Osteoblast (primary cell): ENCODE measurements around the gene CD200R1L. TPM values are rescaled to one million over a fixed set of nuclear protein-coding genes. Genes with fewer than 3 reads are reported as not detected.
"Not testable (repeated sequence)": the region's sequence is repeated elsewhere in the genome, so short reads cannot be mapped to it uniquely, and the experiment has no call there.

Source experiments
- DNase-seq: peaks from one replicate; pipeline ENCODE4 v3.0.0; 2011; ENCODE audit warnings: low spot score, mixed read lengths; ENCODE audit not compliant: insufficient read length; ENCODE audit errors: missing footprints
- H2AFZ ChIP-seq: 2 replicates; pipeline ENCODE4 v1.6.0; 2011; ENCODE audit warnings: mild to moderate bottlenecking, low read length
- H3K27ac ChIP-seq: 2 replicates; pipeline ENCODE4 v1.5.1; 2011; ENCODE audit warnings: mild to moderate bottlenecking, low read depth, low read length, moderate library complexity
- H3K27me3 ChIP-seq: 2 replicates; pipeline ENCODE4 v1.6.0; 2012; ENCODE audit warnings: mild to moderate bottlenecking, control low read depth, inconsistent platforms, low read length, moderate library complexity; ENCODE audit not compliant: insufficient read depth
- H3K36me3 ChIP-seq: 2 replicates; pipeline ENCODE4 v1.5.1; 2011; ENCODE audit warnings: mild to moderate bottlenecking, low read length, control low read depth, moderate library complexity; ENCODE audit not compliant: insufficient read depth
- H3K4me1 ChIP-seq: 2 replicates; pipeline ENCODE4 v1.5.1; 2011; ENCODE audit warnings: mild to moderate bottlenecking, low read length, control low read depth, moderate library complexity; ENCODE audit not compliant: insufficient read depth
- H3K4me2 ChIP-seq: 2 replicates; pipeline ENCODE4 v1.6.0; 2011; ENCODE audit warnings: mild to moderate bottlenecking, low read length; ENCODE audit not compliant: insufficient read depth
- H3K4me3 ChIP-seq: fragments of 200-600 bp; sonication (generic); 3 replicates; pipeline ENCODE4 v1.5.1; 2012; ENCODE audit warnings: mild to moderate bottlenecking, low read length, inconsistent platforms; ENCODE audit not compliant: insufficient read depth
- H3K79me2 ChIP-seq: 2 replicates; pipeline ENCODE4 v1.6.0; 2012; ENCODE audit warnings: mild to moderate bottlenecking, low read length, control low read depth, inconsistent platforms; ENCODE audit not compliant: insufficient read depth
- H3K9me3 ChIP-seq: 2 replicates; pipeline ENCODE4 v1.5.1; 2011; ENCODE audit warnings: low read depth, low read length, control low read depth
- H4K20me1 ChIP-seq: 2 replicates; pipeline ENCODE4 v1.6.0; 2012; ENCODE audit warnings: mild to moderate bottlenecking, low read length, control low read depth; ENCODE audit not compliant: insufficient read depth
- CTCF ChIP-seq: IDR thresholded peaks from 2 replicates; pipeline ENCODE4 v1.5.1; 2011; ENCODE audit warnings: mild to moderate bottlenecking, low read depth, low read length, moderate library complexity; ENCODE audit errors: extremely low read depth
- total RNA-seq: library from RNA; depleted of rRNA; stranded (reverse); fragments of >200 nt; gene quantifications from 2 replicates; pipeline ENCODE4 v1.2.3, GENCODE V29; 2012

The CD200R1L gene
- total RNA-seq, 1 donor: not detected

- Histone ChIP-seq H3K36me3 (no peaks in the 10 kb centered on the region), H2AFZ (no peak overlapping the region), H3K4me3 (no peak overlapping the region), H3K27me3 (no peaks in the 10 kb centered on the region), H3K27ac (no peak overlapping the region), H3K9me3 (no peaks in the 10 kb centered on the region), H3K4me1 (no peaks in the 10 kb centered on the region), H4K20me1 (no peaks in the 10 kb centered on the region), H3K4me2 (no peak overlapping the region), H3K79me2 (no peaks in the 10 kb centered on the region)
- no peak for TF ChIP-seq CTCF
- DNase-seq: no peak
These were observed 9.2 kb upstream of the CD200R1L start for GRCh38 chr3:112855883-112856282.

GRCh38 chr3:112855074-112855473 is 8.4 kb upstream of the CD200R1L start:
- H3K36me3 ChIP-seq, H2AFZ ChIP-seq, H3K4me1 ChIP-seq, DNase-seq, H3K79me2 ChIP-seq, H3K9me3 ChIP-seq, H3K4me3 ChIP-seq, H3K27ac ChIP-seq, H3K27me3 ChIP-seq, H4K20me1 ChIP-seq, H3K4me2 ChIP-seq: not testable (repeated sequence)

GRCh38 chr3:112848196-112848595 is 1.5 kb upstream of the CD200R1L start:
- peak overlapping the region; percentile 47 for H2AFZ ChIP-seq

GRCh38 chr3:112847692-112848091 is 1.0 kb upstream of the CD200R1L start:
- no peaks in the 10 kb centered on the region for H3K9me3 ChIP-seq

More at GRCh38 chr3:112848196-112848595, 1.5 kb upstream of the CD200R1L start:
- H3K36me3 ChIP-seq: no peaks in the 10 kb centered on the region
- H3K27me3 ChIP-seq: no peaks in the 10 kb centered on the region
- no peaks in the 10 kb centered on the region for H3K4me1 ChIP-seq
- H3K27ac ChIP-seq: no peak overlapping the region
- no peak for DNase-seq
- TF ChIP-seq CTCF: no peak
- no peaks in the 10 kb centered on the region for H4K20me1 ChIP-seq
- H3K4me2 ChIP-seq: peak overlapping the region; percentile 52
- no peaks in the 10 kb centered on the region for H3K9me3 ChIP-seq
- no peak overlapping the region for H3K4me3 ChIP-seq
- no peaks in the 10 kb centered on the region for H3K79me2 ChIP-seq

More at GRCh38 chr3:112847692-112848091, 1.0 kb upstream of the CD200R1L start:
- Histone ChIP-seq H3K36me3 (no peaks in the 10 kb centered on the region), H4K20me1 (no peaks in the 10 kb centered on the region), H2AFZ (peak overlapping the region; percentile 47), H3K4me1 (no peaks in the 10 kb centered on the region), H3K4me3 (no peak overlapping the region), H3K27me3 (no peaks in the 10 kb centered on the region), H3K79me2 (no peaks in the 10 kb centered on the region), H3K27ac (no peak overlapping the region), H3K4me2 (no peak overlapping the region)
- no peak for TF ChIP-seq CTCF
- DNase-seq: no peak
